GM19455 (cell line): ENCODE results near the gene DOCK2.

ENCODE experiments used
- ATAC-seq: cut with Tn5 transposase; IDR thresholded peaks from one replicate; pipeline ENCODE4 v1.9.1; 2021; ENCODE audit not compliant: unreplicated experiment

DOCK2 gene

DNA sequence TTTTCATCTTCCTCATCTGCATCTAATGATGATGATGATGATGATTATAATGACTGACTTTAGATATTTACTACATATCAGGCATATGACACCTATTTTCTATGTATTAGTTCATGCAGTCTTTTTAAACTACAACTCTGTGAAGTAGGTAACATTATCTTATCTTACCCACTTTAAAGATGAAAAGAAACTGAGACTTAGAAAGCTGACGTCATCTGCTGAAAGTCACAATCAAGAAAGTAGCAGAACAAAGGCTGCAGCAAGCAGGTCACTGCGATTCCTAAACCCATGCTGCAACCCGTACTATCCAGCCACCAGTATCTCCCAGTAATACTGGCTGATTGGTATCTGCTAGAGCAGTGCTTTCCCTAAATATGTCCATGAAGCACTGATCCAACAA, 383.3 kb downstream of the DOCK2 start:
- ATAC-seq, result no peak

- no peak for ATAC-seq
Measured at GRCh38 chr5:170021506-170021905, 384.4 kb downstream of the DOCK2 start.

GRCh38 chr5:170025853-170026252, 388.8 kb downstream of the DOCK2 start:
- no peak for ATAC-seq

DNA sequence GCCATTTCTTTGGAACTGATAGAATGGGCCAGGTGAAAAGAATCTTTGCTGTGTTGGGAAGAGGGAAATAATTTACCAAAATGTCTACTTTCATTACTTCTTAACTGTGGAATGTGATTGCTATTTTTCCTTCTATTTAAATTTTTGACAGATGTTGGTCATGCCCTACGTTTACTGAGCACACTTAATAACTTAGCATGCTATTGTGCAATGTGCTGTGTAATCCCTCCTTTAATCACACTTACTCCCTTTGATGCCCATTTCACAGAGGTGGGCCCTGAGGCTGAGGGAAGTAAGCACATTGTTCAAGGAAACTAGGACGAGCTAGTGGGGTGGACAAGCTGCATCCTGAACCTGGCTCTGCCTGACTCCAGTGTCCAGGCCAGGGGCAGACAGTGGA, 391.0 kb downstream of the DOCK2 start:
- ATAC-seq, result no peak

- no peak for ATAC-seq
Measured at GRCh38 chr5:170034231-170034630, 397.2 kb downstream of the DOCK2 start.

- no peak for ATAC-seq
Measured at GRCh38 chr5:170038241-170038640, 401.2 kb downstream of the DOCK2 start.

DNA sequence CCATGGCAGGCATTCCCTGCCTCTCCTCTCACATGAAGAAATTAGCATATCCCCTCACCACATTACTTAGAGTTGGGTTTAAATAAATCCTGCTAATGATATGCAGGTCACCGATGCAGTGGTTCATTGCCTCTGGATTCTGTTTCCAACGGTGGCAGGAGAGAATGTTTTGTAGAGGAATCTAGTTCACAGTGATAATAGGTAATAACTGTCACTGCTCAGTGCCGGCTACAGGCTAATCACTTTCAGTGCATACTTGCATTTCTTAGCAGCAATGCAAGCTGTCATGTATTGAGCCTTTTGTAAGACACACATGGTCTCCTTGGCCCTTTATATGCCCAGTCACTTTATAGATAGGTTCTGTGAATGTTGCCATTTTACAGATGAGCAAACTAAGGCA, 402.8 kb downstream of the DOCK2 start:
- ATAC-seq, result no peak

- ATAC-seq, result no peak
Measured at GRCh38 chr5:170046241-170046640, 409.2 kb downstream of the DOCK2 start.

DNA sequence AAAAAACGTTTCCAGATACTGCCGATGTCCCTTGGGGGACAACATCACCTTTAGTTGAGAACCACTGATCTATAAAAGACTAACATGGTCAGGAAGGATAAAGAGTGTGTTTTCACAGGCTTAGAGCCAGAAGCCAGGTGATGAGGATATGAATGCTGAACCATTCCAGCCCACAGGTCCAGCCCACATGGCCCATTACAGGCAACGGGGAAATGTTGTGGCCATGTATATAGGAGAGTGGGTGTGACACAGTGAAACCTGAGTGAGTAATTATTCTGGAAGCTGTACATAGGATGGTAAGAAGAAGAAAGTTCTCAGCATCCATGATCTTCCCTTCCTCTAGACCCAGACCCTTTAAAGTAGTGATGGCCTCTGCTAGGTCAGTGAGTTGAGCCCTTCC, 412.6 kb downstream of the DOCK2 start:
- ATAC-seq, result no peak

DNA sequence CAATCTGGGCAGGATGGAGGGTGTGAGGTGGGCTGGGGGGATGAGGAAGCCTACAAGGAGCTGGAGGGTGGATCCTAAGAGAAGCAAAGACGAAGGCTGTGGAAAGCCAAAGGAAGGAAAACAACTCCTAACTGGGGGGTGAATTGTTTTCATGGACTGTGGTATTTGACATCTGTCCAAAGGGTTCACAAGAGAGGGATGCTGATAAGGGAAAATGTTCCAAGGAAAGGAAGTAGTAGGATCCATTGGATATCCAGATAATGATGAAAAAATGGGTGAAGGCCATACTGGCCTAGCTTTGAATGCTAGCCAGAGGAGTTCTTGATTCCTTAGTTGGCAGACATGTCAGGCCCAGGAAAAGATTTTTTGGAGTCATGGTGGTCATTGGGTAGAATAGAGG, 416.8 kb downstream of the DOCK2 start:
- ATAC-seq, result no peak

- ATAC-seq, result no peak
Measured at GRCh38 chr5:170055606-170056005, 418.5 kb downstream of the DOCK2 start.

DNA sequence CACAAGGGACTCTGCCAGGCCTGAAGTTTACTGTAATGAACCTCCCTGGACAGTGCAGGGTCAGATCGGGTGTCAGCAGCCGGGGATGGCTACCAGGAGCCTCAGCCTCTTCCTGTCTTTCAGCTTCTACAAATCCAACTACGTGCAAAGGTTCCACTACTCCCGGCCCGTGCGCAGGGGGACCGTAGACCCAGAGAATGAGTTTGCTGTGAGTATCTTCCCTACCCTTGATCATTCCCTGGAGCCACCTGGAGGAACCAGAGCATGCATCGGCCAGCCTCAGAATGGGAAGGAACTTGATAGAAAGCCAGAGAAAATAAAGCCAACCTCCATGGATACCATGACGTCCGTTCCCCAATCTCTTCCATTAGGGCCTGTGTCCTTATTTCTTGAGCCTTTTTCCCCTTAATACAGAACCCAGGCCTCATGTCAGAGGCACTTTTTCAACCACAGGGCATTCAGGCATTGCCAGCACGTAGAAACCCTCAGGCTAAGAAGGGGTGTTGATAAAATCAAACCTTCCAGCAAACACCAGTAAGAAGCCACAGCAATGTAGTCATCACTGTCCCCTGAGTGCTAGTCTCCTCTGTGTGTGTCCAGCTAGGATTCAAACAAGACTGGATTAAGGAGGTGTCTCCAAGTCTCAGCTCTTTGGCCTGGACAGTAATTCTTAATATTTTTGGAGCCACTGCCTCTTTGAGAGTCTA, 419.6 kb downstream of the DOCK2 start:
- ATAC-seq, result no peak

DNA sequence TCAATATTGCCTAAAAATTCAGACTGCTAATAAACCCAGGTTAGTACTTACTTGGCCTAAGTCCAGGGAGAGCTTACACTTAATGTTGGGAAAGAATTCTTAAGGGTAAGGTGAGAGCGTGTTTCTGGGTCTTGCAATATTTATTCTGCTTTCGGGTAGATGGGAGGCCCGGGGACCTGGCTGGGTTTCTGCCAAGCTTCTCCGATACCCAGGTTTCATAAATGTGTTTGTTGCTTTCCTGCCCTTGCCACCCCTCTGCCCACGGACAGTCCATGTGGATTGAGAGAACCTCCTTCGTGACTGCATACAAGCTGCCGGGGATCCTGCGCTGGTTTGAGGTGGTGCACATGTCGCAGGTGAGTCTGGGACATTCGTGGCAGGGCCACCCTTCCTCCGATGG, 420.2 kb downstream of the DOCK2 start:
- ATAC-seq, result no peak

- ATAC-seq, result no peak
Measured at GRCh38 chr5:170059221-170059620, 422.1 kb downstream of the DOCK2 start.

GRCh38 chr5:170067152-170067551, 430.1 kb downstream of the DOCK2 start:
- ATAC-seq, result no peak

GRCh38 chr5:170067574-170068170, 430.6 kb downstream of the DOCK2 start:
- ATAC-seq, result no peak

- no peak for ATAC-seq
Measured at GRCh38 chr5:170069512-170069911, 432.4 kb downstream of the DOCK2 start.

GRCh38 chr5:170070556-170071412, 433.7 kb downstream of the DOCK2 start:
- ATAC-seq, result no peak

DNA sequence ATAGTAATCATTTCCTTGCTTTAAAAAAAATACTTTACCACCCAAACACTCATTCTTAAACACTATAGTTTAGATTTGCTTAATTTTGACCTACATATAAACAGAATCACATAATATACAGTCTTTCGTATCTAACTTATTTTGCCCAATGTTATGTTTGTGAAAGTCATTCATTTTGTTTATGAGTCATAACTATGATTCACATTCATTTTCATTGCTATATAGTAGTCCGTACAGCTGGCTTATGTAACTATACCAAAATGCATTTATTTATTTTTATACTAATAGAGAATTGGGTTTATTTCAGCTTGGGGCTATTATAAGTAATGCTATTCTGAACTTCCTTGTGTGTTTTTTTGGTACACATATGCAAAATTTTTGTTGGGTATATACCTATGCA, 434.7 kb downstream of the DOCK2 start:
- ATAC-seq, result no peak

DNA sequence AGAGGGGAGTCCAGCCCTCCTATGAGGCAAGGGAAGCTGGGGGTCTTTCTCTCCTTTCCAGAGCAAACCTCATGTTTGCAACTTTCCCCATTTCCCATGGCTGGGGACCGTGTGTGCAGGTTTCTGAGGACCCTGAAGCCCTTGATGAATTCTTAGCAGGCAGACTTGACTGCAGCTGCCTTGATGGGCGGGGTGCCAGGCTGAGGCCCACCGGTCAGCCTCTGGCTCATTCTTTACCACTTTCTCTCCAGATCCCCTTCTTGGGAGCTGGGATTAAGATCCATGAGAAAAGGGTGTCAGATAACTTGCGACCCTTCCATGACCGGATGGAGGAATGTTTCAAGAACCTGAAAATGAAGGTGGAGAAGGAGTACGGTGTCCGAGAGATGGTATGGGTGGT, 438.6 kb downstream of the DOCK2 start:
- ATAC-seq, result no peak

DNA sequence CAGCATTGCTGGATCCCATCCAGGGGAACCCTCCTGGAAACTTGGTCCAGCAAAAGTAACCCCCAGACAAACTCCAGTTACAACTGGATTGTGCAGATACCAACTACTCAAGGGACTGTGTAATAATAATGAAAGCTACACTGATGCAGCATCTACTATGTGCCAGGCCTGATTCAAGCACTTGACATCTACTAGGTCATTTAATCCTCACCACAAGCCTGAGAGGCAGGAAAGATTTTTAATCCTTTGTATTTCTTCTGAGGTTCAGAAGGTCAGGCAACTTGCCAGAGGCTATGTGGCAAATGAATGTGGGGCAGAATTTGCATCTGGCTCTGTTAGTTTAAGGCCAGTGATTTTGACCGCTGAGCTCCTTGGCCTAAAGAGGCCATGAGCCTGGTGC, 439.1 kb downstream of the DOCK2 start:
- ATAC-seq, result no peak

DNA sequence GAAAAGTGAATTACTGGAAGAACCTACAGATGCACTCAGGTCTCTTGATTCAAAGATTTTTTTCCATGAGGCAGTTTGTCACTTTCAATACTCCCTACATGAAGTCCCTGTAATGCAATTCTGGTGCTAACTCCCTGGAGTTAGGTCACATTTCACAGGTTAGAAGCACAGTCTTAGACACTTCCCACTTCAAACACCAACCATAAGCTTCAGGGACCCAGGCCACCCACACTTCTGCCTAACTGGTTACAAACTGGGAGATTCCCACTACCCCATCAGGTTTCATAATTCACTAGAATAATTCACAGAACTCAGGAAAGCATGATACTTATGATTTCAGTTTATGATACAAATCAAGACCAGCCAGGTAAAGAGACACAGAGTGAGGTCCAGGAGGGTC, 439.7 kb downstream of the DOCK2 start:
- no peak for ATAC-seq
